ENCODE results near the gene TRAF6.

DNA sequence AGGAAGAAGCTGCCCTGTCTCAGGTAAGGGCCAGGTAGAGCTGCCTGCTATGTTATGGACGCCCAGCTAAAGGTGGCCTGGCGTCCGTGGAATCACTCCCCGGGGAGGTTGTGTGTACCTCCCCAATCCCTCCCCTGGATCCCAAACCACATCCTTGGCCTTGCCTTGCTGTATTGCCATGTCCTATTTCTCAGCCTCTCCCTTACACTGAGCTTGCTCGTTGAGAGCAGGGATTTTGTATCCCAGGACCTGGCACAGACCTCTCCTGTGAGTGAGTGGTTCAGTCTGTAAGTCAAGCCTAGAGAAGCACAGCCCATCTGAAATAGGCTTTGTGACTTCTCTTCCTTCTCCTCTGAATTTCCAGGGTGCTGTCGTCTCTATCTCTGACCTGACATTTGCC lies 53.9 kb downstream of the TRAF6 start:
- TF ChIP-seq, protein P1, sequence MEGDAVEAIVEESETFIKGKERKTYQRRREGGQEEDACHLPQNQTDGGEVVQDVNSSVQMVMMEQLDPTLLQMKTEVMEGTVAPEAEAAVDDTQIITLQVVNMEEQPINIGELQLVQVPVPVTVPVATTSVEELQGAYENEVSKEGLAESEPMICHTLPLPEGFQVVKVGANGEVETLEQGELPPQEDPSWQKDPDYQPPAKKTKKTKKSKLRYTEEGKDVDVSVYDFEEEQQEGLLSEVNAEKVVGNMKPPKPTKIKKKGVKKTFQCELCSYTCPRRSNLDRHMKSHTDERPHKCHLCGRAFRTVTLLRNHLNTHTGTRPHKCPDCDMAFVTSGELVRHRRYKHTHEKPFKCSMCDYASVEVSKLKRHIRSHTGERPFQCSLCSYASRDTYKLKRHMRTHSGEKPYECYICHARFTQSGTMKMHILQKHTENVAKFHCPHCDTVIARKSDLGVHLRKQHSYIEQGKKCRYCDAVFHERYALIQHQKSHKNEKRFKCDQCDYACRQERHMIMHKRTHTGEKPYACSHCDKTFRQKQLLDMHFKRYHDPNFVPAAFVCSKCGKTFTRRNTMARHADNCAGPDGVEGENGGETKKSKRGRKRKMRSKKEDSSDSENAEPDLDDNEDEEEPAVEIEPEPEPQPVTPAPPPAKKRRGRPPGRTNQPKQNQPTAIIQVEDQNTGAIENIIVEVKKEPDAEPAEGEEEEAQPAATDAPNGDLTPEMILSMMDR (conservative IDR thresholded peaks at IDR 0.05) = no peak
- TF ChIP-seq ZFX (IDR thresholded peaks at IDR 0.05) = no peak
